HUES6 (cell line): ENCODE data around the gene KLHL40.

Experiments
- H3K27ac ChIP-seq: 2 replicates; pipeline ENCODE4 v1.7.0; 2013; ENCODE audit warnings: low read depth, mild to moderate bottlenecking, low read length, inconsistent platforms
- H3K27me3 ChIP-seq: 2 replicates; pipeline ENCODE4 v1.6.1; 2013; ENCODE audit warnings: low read length; ENCODE audit not compliant: control insufficient read depth, insufficient read depth
- H3K36me3 ChIP-seq: 2 replicates; pipeline ENCODE4 v1.6.1; 2013; ENCODE audit warnings: low read length; ENCODE audit not compliant: control insufficient read depth, insufficient read depth
- H3K4me1 ChIP-seq: 2 replicates; pipeline ENCODE4 v1.6.1; 2013; ENCODE audit warnings: low read length; ENCODE audit not compliant: control insufficient read depth, insufficient read depth
- H3K4me3 ChIP-seq: 2 replicates; pipeline ENCODE4 v1.5.1; 2013; ENCODE audit warnings: low read depth, low read length
- H3K9ac ChIP-seq: one replicate; pipeline ENCODE4 v1.6.1; 2013; ENCODE audit warnings: mild to moderate bottlenecking, low read length
- H3K9me3 ChIP-seq: 2 replicates; pipeline ENCODE4 v1.6.1; 2013; ENCODE audit warnings: low read depth, low read length; ENCODE audit not compliant: control insufficient read depth, insufficient read depth

The KLHL40 gene

DNA sequence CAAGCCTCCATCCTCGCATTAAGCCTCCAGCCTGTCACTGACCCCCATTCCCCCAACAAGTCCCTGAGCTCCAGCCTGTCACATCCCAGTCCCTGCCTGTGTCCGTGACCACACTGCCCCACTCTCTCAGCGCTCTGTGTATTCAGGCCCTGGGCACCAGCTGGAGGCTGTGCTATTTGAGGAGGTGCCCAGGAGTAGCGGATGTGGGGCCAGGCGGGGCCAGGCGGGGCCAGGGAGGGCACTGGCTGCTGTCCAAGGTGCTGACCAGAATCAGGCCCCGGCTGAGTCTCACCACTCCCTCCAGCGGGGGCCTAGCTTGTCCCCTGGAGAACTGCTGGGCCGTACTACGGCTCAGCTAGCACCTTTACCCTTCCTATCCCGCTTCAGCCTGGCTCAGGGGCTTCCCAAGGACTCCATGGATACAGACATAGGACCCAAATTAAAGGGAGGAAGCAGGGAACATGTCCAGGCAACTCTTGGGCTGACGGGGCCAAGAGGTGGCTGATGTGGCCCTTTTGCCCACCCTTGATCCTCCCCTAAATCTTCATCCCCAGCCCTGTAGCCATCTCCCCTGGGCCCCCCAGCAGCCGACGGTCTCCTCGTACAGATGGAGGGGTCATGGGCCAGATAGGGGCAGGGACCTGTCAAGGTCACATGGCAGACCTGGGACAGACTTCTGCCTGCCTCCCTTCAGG is 16.2 kb downstream of the KLHL40 start:
- Histone ChIP-seq H3K27ac (no peak overlapping the region), H3K27me3 (0 out of 2 replicates have a peak, but pooled peaks cover 3% of the 10 kb centered on the region), H3K4me3 (no peak overlapping the region), H3K4me1 (no peaks in the 10 kb centered on the region), H3K9me3 (no peaks in the 10 kb centered on the region), H3K36me3 (no peaks in the 10 kb centered on the region), H3K9ac (no peak overlapping the region)

DNA sequence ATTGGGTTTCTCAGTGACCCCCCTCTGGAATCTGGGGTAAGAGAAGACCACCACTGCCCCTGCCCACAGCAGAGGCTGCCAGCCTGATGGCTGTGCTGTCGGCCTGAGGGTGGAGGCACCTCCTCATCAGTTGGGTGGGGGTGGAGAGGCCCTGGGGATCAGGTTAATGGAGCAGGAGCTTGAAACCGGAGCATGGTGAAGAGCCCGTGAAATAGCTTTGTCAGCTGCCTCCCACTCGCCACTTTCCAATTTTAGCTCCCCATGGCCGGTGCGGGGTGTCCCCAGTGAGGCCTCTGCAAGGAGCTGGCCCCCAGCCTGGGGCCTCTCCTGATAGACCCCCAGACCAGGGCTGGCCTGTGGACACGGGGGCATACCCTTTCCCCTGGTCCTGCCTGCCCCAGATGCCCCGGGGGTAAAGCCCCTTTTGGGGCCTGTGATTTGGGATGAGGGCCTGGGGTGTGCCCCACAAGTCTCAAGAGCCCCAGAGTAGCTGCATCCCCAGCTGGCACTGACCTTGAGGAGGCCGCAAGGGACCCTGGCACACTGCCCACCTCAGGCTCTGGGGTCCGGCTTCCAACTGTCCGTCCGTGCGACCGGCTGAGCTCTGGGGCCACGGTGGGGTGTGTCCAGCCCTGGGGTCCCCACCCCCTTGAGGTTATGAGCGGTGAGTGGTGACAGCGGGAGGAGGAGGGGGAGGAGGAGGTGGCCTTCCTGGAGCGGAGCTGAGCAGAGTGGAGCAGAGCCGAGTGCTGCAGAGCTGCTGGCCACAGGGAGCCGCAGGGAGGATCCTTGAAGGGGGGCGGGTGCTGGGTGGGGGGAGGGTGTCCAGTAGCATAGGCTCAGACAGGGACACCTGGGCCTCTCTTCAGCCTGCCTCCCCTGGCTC is 17.0 kb downstream of the KLHL40 start, which contains the start of gene HHATL:
HHATL (minus strand) TSS at position 733 of the 886 bp plus-strand sequence. CDS start 1,972 bp downstream, outside the sequence.
- H3K27me3 ChIP-seq: no peaks in the 10 kb centered on the region
- H3K4me1 ChIP-seq: no peaks in the 10 kb centered on the region
- H3K27ac ChIP-seq: no peak within 1 kb of the TSS
- no peak within 1 kb of the TSS for H3K4me3 ChIP-seq
- no peaks in the 10 kb centered on the region for H3K36me3 ChIP-seq
- H3K9ac ChIP-seq: no peak within 1 kb of the TSS
- H3K9me3 ChIP-seq: no peaks in the 10 kb centered on the region

DNA sequence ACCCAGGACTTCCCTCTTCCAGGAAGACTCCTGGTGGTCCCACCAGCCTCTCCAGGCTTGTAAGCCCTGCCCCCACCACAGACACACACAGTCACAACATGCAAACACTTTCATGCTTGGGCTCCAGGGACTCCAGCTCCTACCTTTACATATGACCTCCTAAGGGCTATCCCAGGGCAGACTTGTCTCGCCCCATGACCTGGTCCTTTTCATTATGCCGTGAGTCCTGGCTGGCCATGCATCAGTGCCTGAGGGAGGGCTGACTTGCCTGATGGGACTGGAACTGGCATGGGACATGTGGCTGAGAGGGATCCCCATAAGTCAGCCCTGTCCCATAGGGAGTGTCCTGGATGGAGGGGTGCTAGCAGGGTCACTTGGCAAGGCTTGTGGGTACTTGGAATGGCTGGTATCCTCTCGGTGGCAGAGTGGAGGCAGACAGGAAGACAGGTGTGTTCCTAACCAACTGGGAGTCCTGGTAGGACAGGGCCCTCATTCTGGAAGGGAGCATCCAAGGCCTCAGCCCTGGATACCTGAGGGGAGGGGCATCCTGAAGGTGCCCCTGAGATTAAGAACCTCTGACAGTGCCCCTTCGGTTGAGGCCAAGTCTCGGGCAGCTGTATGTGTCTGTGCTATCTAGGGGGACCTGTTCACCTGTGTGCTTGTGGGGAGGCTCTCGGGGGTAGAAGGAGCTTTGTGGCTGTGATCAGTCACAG is 17.8 kb downstream of the KLHL40 start:
- Histone ChIP-seq H3K9me3 (no peaks in the 10 kb centered on the region), H3K4me3 (no peak overlapping the region)

GRCh38 chr3:42703695-42704025 is 18.3 kb downstream of the KLHL40 start:
- H3K27me3 ChIP-seq: no peaks in the 10 kb centered on the region
- no peaks in the 10 kb centered on the region for H3K9me3 ChIP-seq
- H3K9ac ChIP-seq: no peak overlapping the region
- no peak overlapping the region for H3K4me3 ChIP-seq
- H3K27ac ChIP-seq: no peak overlapping the region
- H3K36me3 ChIP-seq: no peaks in the 10 kb centered on the region
- no peaks in the 10 kb centered on the region for H3K4me1 ChIP-seq

More for the DNA sequence above, 17.8 kb downstream of the KLHL40 start:
- H3K36me3 ChIP-seq: no peaks in the 10 kb centered on the region
- H3K27ac ChIP-seq: no peak overlapping the region
- H3K4me1 ChIP-seq: no peaks in the 10 kb centered on the region
- no peaks in the 10 kb centered on the region for H3K27me3 ChIP-seq
- no peak overlapping the region for H3K9ac ChIP-seq

DNA sequence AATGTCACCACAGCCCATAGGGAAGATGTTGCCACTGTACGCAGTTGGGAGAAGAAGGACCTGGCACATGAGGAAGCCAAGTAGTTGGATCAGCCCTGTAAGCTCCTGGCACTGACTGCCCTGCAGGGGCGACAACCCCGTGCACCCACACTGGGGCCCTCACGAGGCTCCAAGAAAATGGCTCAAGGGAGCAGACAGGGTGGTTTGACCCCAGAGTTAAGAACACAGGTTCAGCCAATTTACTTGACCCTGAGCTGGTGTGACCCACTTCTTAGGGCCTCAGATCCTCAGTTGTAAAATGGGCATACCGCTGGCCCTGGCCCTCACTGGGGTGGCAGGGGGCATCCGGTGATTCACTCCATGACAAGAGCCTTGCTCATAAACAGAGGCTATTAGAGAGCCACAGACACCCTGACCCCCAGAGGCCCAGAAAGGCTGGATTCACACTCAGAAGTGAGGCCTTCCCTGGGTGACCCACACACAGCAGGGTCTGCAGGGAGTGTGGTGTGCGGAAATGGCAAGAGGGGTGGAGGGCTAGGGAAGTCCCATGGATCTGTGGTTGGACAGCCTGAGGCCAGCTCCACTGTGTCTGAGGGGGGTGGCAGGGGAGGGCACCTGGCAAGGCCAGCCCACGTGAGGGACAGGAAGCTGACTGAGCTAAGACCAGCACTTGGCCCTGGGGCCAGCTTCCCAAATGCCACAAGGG is 19.0 kb downstream of the KLHL40 start:
- Histone ChIP-seq H3K27ac (no peak overlapping the region), H3K4me3 (no peak overlapping the region), H3K36me3 (no peaks in the 10 kb centered on the region), H3K4me1 (no peaks in the 10 kb centered on the region), H3K27me3 (no peaks in the 10 kb centered on the region), H3K9me3 (no peaks in the 10 kb centered on the region), H3K9ac (no peak overlapping the region)

GRCh38 chr3:42705058-42705767 is 19.9 kb downstream of the KLHL40 start:
- no peaks in the 10 kb centered on the region for H3K9me3 ChIP-seq
- no peak overlapping the region for H3K9ac ChIP-seq
- no peaks in the 10 kb centered on the region for H3K27me3 ChIP-seq
- no peak overlapping the region for H3K27ac ChIP-seq
- H3K4me1 ChIP-seq: no peaks in the 10 kb centered on the region
- no peaks in the 10 kb centered on the region for H3K36me3 ChIP-seq
- H3K4me3 ChIP-seq: no peak overlapping the region

- Histone ChIP-seq H3K27me3 (no peaks in the 10 kb centered on the region), H3K9ac (no peak overlapping the region), H3K4me1 (no peaks in the 10 kb centered on the region), H3K9me3 (no peaks in the 10 kb centered on the region), H3K4me3 (no peak overlapping the region), H3K36me3 (no peaks in the 10 kb centered on the region), H3K27ac (no peak overlapping the region)
These were observed 20.7 kb downstream of the KLHL40 start for GRCh38 chr3:42705962-42706585.

GRCh38 chr3:42706721-42707619 is 21.6 kb downstream of the KLHL40 start:
- Histone ChIP-seq H3K9me3 (no peaks in the 10 kb centered on the region), H3K36me3 (no peaks in the 10 kb centered on the region), H3K27ac (no peak overlapping the region), H3K4me1 (0 out of 2 replicates have a peak, but pooled peaks cover 3% of the 10 kb centered on the region), H3K9ac (no peak overlapping the region), H3K27me3 (no peaks in the 10 kb centered on the region), H3K4me3 (no peak overlapping the region)

- Histone ChIP-seq H3K9ac (no peak overlapping the region), H3K27ac (no peak overlapping the region), H3K27me3 (no peaks in the 10 kb centered on the region), H3K4me3 (no peak overlapping the region), H3K4me1 (0 out of 2 replicates have a peak, but pooled peaks cover 3% of the 10 kb centered on the region), H3K9me3 (no peaks in the 10 kb centered on the region), H3K36me3 (no peaks in the 10 kb centered on the region)
These were observed 22.5 kb downstream of the KLHL40 start for GRCh38 chr3:42707620-42708355.
